Breast epithelium (tissue), 4 donors: Measurements from ENCODE around the gene CFAP54. TPM values are rescaled to one million over a fixed set of nuclear protein-coding genes. Genes with fewer than 3 reads are reported as not detected.

Experiments used
- DNase-seq, 2 donors: peaks; one replicate each; pipeline ENCODE4 v3.0.0-alpha.2; 2019; ENCODE audit warnings: low spot score in 2 of 2
- H3K27ac ChIP-seq, 2 donors: fragments of 200-600 bp; sonication (generic) in 1 of 2; one replicate each; pipeline ENCODE4 v1.5.1; 2016 to 2019; ENCODE audit warnings: mild to moderate bottlenecking in 1 of 2
- H3K27me3 ChIP-seq, 2 donors: fragments of 200-600 bp; sonication (generic) in 1 of 2; one replicate each; pipeline versions ENCODE4 v1.5.1 to v1.6.0; 2017 to 2019; ENCODE audit warnings: control low read depth in 1 of 2, mild to moderate bottlenecking in 1 of 2
- H3K36me3 ChIP-seq: fragments of 200-600 bp; one replicate; pipeline ENCODE4 v1.5.1; 2019
- H3K4me1 ChIP-seq, 2 donors: fragments of 200-600 bp; sonication (generic); one replicate each; pipeline ENCODE4 v1.5.1; 2016 to 2019; ENCODE audit warnings: control low read depth in 1 of 2
- H3K4me3 ChIP-seq, 3 donors: fragments of 200-600 bp; sonication (generic); 1 replicate in 2 of 3; 2 replicates in 1 of 3; pipeline ENCODE4 v1.5.1; 2016 to 2019; ENCODE audit warnings: mild to moderate bottlenecking in 3 of 3, moderate library complexity in 2 of 3
- H3K9me3 ChIP-seq, 2 donors: fragments of 200-600 bp; sonication (generic) in 1 of 2; one replicate each; pipeline ENCODE4 v1.5.1; 2016 to 2019; ENCODE audit warnings: control low read depth in 1 of 2
- CTCF ChIP-seq, 3 donors: fragments of 450-650 bp; IDR thresholded peaks; one replicate each; pipeline ENCODE4 v1.5.1; 2016 to 2017; ENCODE audit warnings: antibody characterized with exemption in 3 of 3, mild to moderate bottlenecking in 3 of 3, moderate library complexity in 3 of 3
- POLR2A ChIP-seq: fragments of 450-650 bp; IDR thresholded peaks from one replicate; pipeline ENCODE4 v1.6.1; 2016; ENCODE audit warnings: antibody characterized with exemption, mild to moderate bottlenecking, moderate library complexity
- POLR2AphosphoS5 ChIP-seq, 3 donors: sonication (generic); formaldehyde crosslinking; IDR thresholded peaks; one replicate each; pipeline ENCODE4 v1.6.1; 2017; ENCODE audit warnings: antibody characterized with exemption in 3 of 3
- intact Hi-C: fragments of 100-400 bp; cut with DNase I; formaldehyde crosslinking; loops from one replicate; pipeline ENCODE4 v1.15.1; 2023; ENCODE audit warnings: low total_unique reads
- total RNA-seq, 3 donors: library from RNA; depleted of rRNA; stranded (reverse); fragments of >200 nt; gene quantifications; one replicate each; pipeline ENCODE4 v1.1.0, GENCODE V29; 2016

Gene CFAP54
- total RNA-seq, 3 donors from 2014 or later, result 0.48 to 7.3 (median 2.9) TPM

DNA sequence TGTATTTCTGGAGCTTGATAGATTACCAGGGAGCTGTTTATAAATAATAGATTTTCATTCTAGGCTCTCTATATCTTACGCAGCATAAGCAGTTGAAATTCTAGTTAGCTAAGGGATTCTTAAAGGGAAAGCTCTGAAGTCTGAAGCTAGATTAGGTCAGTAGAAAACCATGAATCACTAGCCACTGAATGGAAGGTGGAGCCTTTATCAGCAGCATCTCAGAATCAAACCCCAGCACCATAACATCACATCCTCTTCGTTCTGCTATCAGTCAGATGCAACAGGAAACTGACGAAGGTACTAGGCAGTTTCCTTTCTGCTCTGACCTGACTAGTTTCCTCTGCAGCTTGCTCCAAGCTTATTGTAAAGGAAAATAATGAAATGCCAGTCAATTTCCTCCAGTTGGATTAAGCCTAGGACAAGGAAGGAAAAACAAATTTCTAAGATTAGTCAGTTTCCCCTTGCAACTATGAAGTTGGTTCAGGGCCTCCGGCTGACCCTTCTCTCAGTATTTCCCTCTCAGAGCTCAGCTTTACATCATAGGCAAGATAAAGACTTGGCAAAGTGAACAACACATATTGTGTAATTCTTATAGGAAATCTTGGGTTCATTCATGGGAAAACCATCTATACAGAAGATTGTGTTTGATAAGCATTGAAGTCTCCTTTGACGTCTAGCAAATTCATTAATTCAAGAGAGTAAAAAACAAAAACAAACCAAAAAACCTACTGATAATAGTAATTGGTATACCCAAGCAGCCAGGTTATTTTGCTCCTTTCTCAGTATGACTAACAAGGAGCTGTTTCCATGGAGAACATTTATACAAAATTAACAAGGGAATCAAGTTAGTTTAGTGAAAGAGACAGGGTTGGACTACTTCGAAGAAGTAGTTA, 43.4 kb upstream of the CFAP54 start:
- intact Hi-C loops, result no loop called here
- Histone ChIP-seq H3K36me3 (no peaks in the 10 kb centered on the region), H3K9me3 (no peaks in the 10 kb centered on the region), H3K4me3 (no peak overlapping the region), H3K27ac (peak overlapping the region; percentile 36 to 69), H3K4me1 (peaks cover 0 to 3% of the 10 kb centered on the region in 2 donors), H3K27me3 (no peaks in the 10 kb centered on the region)
- peak in 2 of 3 donors; percentile 50 to 63 for TF ChIP-seq POLR2AphosphoS5 (IDR thresholded peaks at IDR 0.05)
- TF ChIP-seq CTCF (IDR thresholded peaks at IDR 0.05), result no peak
- DNase-seq, result no peak

DNA sequence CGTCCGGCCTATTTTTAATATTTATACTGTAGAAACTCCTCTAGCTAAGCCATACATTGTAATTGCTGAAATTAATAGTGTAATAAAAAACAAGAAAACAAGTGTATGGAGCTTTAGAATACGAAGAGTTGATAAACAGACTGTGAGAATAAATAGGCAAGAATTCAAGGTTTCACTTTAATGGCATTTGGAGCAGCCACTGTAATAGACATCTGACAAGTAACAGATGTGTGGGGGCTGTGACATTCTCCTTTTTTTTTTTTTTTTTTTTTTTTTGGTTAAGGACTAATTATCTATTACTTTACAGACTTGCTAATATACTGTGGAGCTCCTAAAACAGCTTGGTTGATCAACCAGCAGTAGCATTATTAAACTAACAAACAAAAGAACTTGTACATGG, 42.1 kb upstream of the CFAP54 start:
- H3K27ac ChIP-seq, result peak overlapping the region in 1 of 2 donors; percentile 19
- H3K4me1 ChIP-seq, result peaks cover 0 to 3% of the 10 kb centered on the region in 2 donors
- H3K9me3 ChIP-seq, result no peaks in the 10 kb centered on the region
- H3K27me3 ChIP-seq, result no peaks in the 10 kb centered on the region
- TF ChIP-seq CTCF (IDR thresholded peaks at IDR 0.05) (no peak), POLR2AphosphoS5 (IDR thresholded peaks at IDR 0.05) (no peak), POLR2A (no peak)
- H3K36me3 ChIP-seq, result no peaks in the 10 kb centered on the region
- no peak for DNase-seq
- intact Hi-C loops, result no loop called here
- no peak overlapping the region for H3K4me3 ChIP-seq

DNA sequence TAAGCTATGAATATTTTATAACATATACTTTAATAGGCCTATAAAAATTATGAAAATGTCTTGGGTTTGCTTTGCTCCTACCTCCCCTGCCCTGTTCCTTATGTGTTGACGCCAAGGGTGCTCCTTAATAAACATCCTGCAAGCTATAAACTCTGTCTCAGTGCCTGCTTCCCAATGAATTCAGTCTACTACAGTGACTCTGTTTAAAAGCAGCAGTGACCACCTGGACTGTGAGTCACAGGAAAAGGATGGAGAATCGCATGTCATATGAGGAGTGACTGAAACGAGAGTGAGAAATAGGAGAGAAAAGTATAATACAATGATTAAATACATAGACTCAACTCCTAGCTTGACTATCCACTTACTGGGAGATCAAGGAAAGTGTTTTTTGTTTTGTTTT, 41.1 kb upstream of the CFAP54 start:
- no peaks in the 10 kb centered on the region for H3K36me3 ChIP-seq
- no peaks in the 10 kb centered on the region for H3K9me3 ChIP-seq
- DNase-seq, result no peak
- intact Hi-C loops, result no loop called here
- H3K4me3 ChIP-seq, result no peak overlapping the region
- no peak overlapping the region for H3K27ac ChIP-seq
- TF ChIP-seq CTCF (IDR thresholded peaks at IDR 0.05) (no peak), POLR2AphosphoS5 (IDR thresholded peaks at IDR 0.05) (no peak), POLR2A (no peak)
- H3K27me3 ChIP-seq, result no peaks in the 10 kb centered on the region
- H3K4me1 ChIP-seq, result peaks cover 0 to 3% of the 10 kb centered on the region in 2 donors

- Histone ChIP-seq H3K27ac (no peak overlapping the region), H3K4me1 (no peaks in the 10 kb centered on the region), H3K4me3 (no peak overlapping the region), H3K27me3 (no peaks in the 10 kb centered on the region), H3K9me3 (no peaks in the 10 kb centered on the region), H3K36me3 (no peaks in the 10 kb centered on the region)
- TF ChIP-seq POLR2AphosphoS5 (IDR thresholded peaks at IDR 0.05) (no peak), CTCF (IDR thresholded peaks at IDR 0.05) (no peak), POLR2A (no peak)
- DNase-seq, result no peak
- intact Hi-C loops, result no loop called here
Observed at GRCh38 chr12:96452261-96452922, 37.0 kb upstream of the CFAP54 start.

- Histone ChIP-seq H3K27ac (no peak overlapping the region), H3K36me3 (no peaks in the 10 kb centered on the region), H3K4me1 (no peaks in the 10 kb centered on the region), H3K9me3 (no peaks in the 10 kb centered on the region), H3K27me3 (no peaks in the 10 kb centered on the region), H3K4me3 (no peak overlapping the region)
- no peak for DNase-seq
- intact Hi-C loops, result no loop called here
- TF ChIP-seq CTCF (IDR thresholded peaks at IDR 0.05) (no peak), POLR2AphosphoS5 (IDR thresholded peaks at IDR 0.05) (no peak), POLR2A (no peak)
Observed at GRCh38 chr12:96454396-96454795, 35.0 kb upstream of the CFAP54 start.
